Fibroblast of lung (primary cell): ENCODE results near the gene PRSS33. TPM values are rescaled to one million over a fixed set of nuclear protein-coding genes. Genes with fewer than 3 reads are reported as not detected.

Experiments
- DNase-seq, 2 donors: peaks; one replicate each; pipeline versions ENCODE4 v3.0.0 to v3.0.0-alpha.2; 2010; ENCODE audit warnings: low read depth in 2 of 2
- H2AFZ ChIP-seq: 2 replicates; pipeline ENCODE4 v1.5.1; 2012; ENCODE audit warnings: low read length, control low read depth, inconsistent platforms
- H3K27ac ChIP-seq: 2 replicates; pipeline ENCODE4 v1.5.1; 2011; ENCODE audit warnings: low read length, control low read depth; ENCODE audit not compliant: insufficient read depth
- H3K27me3 ChIP-seq: 2 replicates; pipeline ENCODE4 v1.5.1; 2011; ENCODE audit warnings: mild to moderate bottlenecking, low read length; ENCODE audit not compliant: control insufficient read depth, insufficient read depth
- H3K36me3 ChIP-seq: 2 replicates; pipeline ENCODE4 v1.5.1; 2011; ENCODE audit warnings: low read length; ENCODE audit not compliant: control insufficient read depth, insufficient read depth
- H3K4me1 ChIP-seq: 2 replicates; pipeline ENCODE4 v1.5.1; 2011; ENCODE audit warnings: low read length; ENCODE audit not compliant: control insufficient read depth, insufficient read depth; ENCODE audit errors: extremely low read depth
- H3K4me2 ChIP-seq: 2 replicates; pipeline ENCODE4 v1.5.1; 2011; ENCODE audit warnings: low read length, control low read depth; ENCODE audit not compliant: insufficient read depth; ENCODE audit errors: extremely low read depth
- H3K4me3 ChIP-seq, 4 experiments: fragments of 200-600 bp in 1 of 4; sonication (generic) in 1 of 4; replicated peaks in 1 of 4; 2 replicates each; pipeline ENCODE4 v1.5.1; 2011 to 2016; ENCODE audit warnings: low read length in 4 of 4, low read depth in 3 of 4, mild to moderate bottlenecking in 3 of 4, control low read depth in 2 of 4, inconsistent platforms in 1 of 4, mixed read lengths in 1 of 4; ENCODE audit not compliant: insufficient read depth in 1 of 4; ENCODE audit errors: control extremely low read depth in 1 of 4
- H3K79me2 ChIP-seq: 2 replicates; pipeline ENCODE4 v1.5.1; 2012; ENCODE audit warnings: mild to moderate bottlenecking, low read length, inconsistent platforms; ENCODE audit not compliant: control insufficient read depth, insufficient read depth
- H3K9ac ChIP-seq: 2 replicates; pipeline ENCODE4 v1.5.1; 2011; ENCODE audit warnings: mild to moderate bottlenecking, low read length, control low read depth; ENCODE audit not compliant: insufficient read depth
- H3K9me3 ChIP-seq: 2 replicates; pipeline ENCODE4 v1.5.1; 2012; ENCODE audit warnings: low read depth, low read length; ENCODE audit not compliant: control insufficient read depth, insufficient read depth
- H4K20me1 ChIP-seq: 2 replicates; pipeline ENCODE4 v1.5.1; 2011; ENCODE audit warnings: low read length; ENCODE audit not compliant: control insufficient read depth, insufficient read depth; ENCODE audit errors: extremely low read depth
- EZH2 ChIP-seq: IDR thresholded peaks from 2 replicates; pipeline ENCODE4 v1.5.1; 2012; ENCODE audit warnings: low read length, control low read depth, mild to moderate bottlenecking; ENCODE audit errors: missing control alignments
- polyA plus RNA-seq, 2 donors: library from polyadenylated mRNA; depleted of rRNA in 1 of 2; stranded (reverse) in 1 of 2; unstranded in 1 of 2; fragments of >200 nt; gene quantifications; 2 replicates each; pipeline ENCODE4 v1.2.1, GENCODE V29; 2011 to 2012; ENCODE audit warnings: missing spikeins in 1 of 2
- total RNA-seq: library from RNA; depleted of rRNA; stranded (reverse); fragments of >200 nt; gene quantifications from 2 replicates; pipeline ENCODE4 v1.2.1, GENCODE V29; 2014
- TF ChIP-seq, protein P1 (sequence below), 2 donors: IDR thresholded peaks in 1 of 2; conservative IDR thresholded peaks in 1 of 2; 1 replicate in 1 of 2; 2 replicates in 1 of 2; pipeline ENCODE4 v1.5.1; 2011 to 2012; ENCODE audit warnings: low read length in 2 of 2, control low read depth in 1 of 2, inconsistent platforms in 1 of 2, low read depth in 1 of 2, mild to moderate bottlenecking in 1 of 2

The PRSS33 gene
- total and polyA plus RNA-seq, 2 donors (not counting 1 experiment from before 2014, with no cell fraction given), result not detected

DNA sequence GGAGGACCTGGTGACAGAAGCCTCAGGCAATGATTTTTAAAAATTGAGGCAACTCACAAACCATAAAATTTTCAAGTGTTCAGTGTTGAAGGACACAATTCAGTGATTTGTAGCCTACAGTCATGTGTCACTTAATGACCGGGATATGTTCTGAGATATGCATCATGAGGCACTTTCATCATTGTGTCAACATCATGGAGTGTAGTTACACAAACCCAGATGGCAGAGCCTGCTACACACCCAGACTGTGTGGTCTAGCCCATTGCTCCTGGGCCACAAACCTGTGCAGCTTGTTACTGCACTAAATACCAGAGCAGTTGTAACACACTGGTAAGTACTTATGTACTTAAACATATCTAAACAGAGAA, 12.5 kb upstream of the PRSS33 start:
- Histone ChIP-seq H2AFZ (no peak overlapping the region), H3K27me3 (peaks cover 3% of the 10 kb centered on the region), H3K9ac (no peak overlapping the region), H3K27ac (no peak overlapping the region), H3K4me1 (no peaks in the 10 kb centered on the region), H3K79me2 (no peaks in the 10 kb centered on the region), H4K20me1 (no peaks in the 10 kb centered on the region), H3K9me3 (no peaks in the 10 kb centered on the region), H3K36me3 (no peaks in the 10 kb centered on the region), H3K4me2 (no peak overlapping the region), H3K4me3 (no peak overlapping the region)
- DNase-seq, result no peak
- TF ChIP-seq, protein P1, sequence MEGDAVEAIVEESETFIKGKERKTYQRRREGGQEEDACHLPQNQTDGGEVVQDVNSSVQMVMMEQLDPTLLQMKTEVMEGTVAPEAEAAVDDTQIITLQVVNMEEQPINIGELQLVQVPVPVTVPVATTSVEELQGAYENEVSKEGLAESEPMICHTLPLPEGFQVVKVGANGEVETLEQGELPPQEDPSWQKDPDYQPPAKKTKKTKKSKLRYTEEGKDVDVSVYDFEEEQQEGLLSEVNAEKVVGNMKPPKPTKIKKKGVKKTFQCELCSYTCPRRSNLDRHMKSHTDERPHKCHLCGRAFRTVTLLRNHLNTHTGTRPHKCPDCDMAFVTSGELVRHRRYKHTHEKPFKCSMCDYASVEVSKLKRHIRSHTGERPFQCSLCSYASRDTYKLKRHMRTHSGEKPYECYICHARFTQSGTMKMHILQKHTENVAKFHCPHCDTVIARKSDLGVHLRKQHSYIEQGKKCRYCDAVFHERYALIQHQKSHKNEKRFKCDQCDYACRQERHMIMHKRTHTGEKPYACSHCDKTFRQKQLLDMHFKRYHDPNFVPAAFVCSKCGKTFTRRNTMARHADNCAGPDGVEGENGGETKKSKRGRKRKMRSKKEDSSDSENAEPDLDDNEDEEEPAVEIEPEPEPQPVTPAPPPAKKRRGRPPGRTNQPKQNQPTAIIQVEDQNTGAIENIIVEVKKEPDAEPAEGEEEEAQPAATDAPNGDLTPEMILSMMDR (conservative IDR thresholded peaks at IDR 0.05 in 1 of 2, IDR thresholded peaks at IDR 0.05 in 1 of 2; ENCODE audit: low read depth in 1 of 2, low read length in 2 of 2), result no peak

DNA sequence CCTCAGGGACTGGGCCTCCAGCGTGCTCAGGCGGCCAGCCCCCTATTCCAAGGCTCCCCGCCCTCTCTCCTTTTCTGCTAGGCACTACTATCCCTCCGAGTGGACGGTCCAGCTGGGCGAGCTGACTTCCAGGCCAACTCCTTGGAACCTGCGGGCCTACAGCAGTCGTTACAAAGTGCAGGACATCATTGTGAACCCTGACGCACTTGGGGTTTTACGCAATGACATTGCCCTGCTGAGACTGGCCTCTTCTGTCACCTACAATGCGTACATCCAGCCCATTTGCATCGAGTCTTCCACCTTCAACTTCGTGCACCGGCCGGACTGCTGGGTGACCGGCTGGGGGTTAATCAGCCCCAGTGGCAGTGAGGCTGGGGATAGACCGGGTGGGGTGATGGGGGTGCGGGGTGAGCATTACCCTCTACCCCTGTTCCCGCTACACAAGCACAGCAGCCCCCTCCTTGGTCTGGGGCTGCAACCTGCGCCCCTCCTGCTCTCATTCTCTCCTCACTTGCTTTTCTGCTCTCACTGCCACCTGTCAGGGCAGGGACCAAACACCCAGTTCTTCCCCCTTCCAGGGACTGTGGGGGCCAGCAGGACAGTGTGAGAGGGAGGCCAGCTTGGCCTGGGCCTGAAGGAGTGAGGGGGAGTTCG, 12.0 kb upstream of the PRSS33 start:
- no peaks in the 10 kb centered on the region for H3K9me3 ChIP-seq
- H3K27ac ChIP-seq, result no peak overlapping the region
- H3K4me3 ChIP-seq, result no peak overlapping the region
- H3K79me2 ChIP-seq, result no peaks in the 10 kb centered on the region
- H3K4me2 ChIP-seq, result no peak overlapping the region
- no peak overlapping the region for H2AFZ ChIP-seq
- peaks cover 3% of the 10 kb centered on the region for H3K27me3 ChIP-seq
- TF ChIP-seq, protein P1 (conservative IDR thresholded peaks at IDR 0.05 in 1 of 2, IDR thresholded peaks at IDR 0.05 in 1 of 2; ENCODE audit: low read depth in 1 of 2, low read length in 2 of 2), result no peak
- TF ChIP-seq EZH2, result no peak
- H3K36me3 ChIP-seq, result no peaks in the 10 kb centered on the region
- no peaks in the 10 kb centered on the region for H3K4me1 ChIP-seq
- DNase-seq, result no peak
- no peaks in the 10 kb centered on the region for H4K20me1 ChIP-seq
- H3K9ac ChIP-seq, result no peak overlapping the region

DNA sequence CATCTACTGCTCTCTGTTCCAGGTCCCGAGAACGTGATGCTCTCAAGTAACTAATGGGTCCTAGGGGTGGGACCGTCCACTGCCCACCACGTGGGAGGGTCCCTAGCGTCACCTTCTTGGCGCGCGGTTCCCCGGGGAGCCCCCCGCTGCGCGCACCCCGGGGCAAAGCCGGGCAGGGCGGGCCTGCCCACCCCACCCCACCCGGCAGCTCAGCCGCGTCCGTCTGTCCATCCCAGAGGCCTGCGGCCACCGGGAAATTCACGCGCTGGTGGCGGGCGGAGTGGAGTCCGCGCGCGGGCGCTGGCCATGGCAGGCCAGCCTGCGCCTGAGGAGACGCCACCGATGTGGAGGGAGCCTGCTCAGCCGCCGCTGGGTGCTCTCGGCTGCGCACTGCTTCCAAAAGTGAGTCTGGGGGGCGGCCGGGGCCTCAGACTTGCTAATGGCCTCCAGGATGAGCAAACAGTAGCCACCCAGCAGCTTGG, 11.4 kb upstream of the PRSS33 start:
- Histone ChIP-seq H3K27me3 (peaks cover 3% of the 10 kb centered on the region), H3K36me3 (no peaks in the 10 kb centered on the region)
- no peak for DNase-seq

More for the DNA sequence above, 11.4 kb upstream of the PRSS33 start:
- Histone ChIP-seq H3K9ac (no peak overlapping the region), H3K4me3 (no peak overlapping the region), H3K4me1 (no peaks in the 10 kb centered on the region), H3K4me2 (no peak overlapping the region), H4K20me1 (no peaks in the 10 kb centered on the region), H2AFZ (no peak overlapping the region), H3K79me2 (no peaks in the 10 kb centered on the region), H3K27ac (no peak overlapping the region), H3K9me3 (no peaks in the 10 kb centered on the region)
- no peak for TF ChIP-seq EZH2
- TF ChIP-seq, protein P1 (conservative IDR thresholded peaks at IDR 0.05 in 1 of 2, IDR thresholded peaks at IDR 0.05 in 1 of 2; ENCODE audit: low read depth in 1 of 2, low read length in 2 of 2), result no peak
